Measurements from ENCODE around the gene RAB40C. TPM values are rescaled to one million over a fixed set of nuclear protein-coding genes. Genes with fewer than 3 reads are reported as not detected.
A peak's percentile ranks its signal among the peaks of the same experiment; 100 is the strongest.

Gene RAB40C
- total RNA-seq, 1 experiment from 2014 or later = 13.3 TPM

- no peak for DNase-seq (ENCODE audit: low read depth)
Measured at GRCh38 chr16:574021-574760, 15.7 kb upstream of the RAB40C start.

- DNase-seq (ENCODE audit: low read depth) = no peak
Measured at GRCh38 chr16:575354-576196, 14.3 kb upstream of the RAB40C start.

- no peak for DNase-seq (ENCODE audit: low read depth)
Measured at GRCh38 chr16:576197-576822, 13.6 kb upstream of the RAB40C start.

GRCh38 chr16:576823-577201 is 13.1 kb upstream of the RAB40C start:
- DNase-seq (ENCODE audit: low read depth) = no peak

GRCh38 chr16:577796-578195 is 12.1 kb upstream of the RAB40C start:
- no peak for DNase-seq (ENCODE audit: low read depth)

GRCh38 chr16:578232-578869 is 11.5 kb upstream of the RAB40C start:
- no peak for DNase-seq (ENCODE audit: low read depth)

GRCh38 chr16:578870-579405 is 10.9 kb upstream of the RAB40C start:
- no peak for DNase-seq (ENCODE audit: low read depth)

GRCh38 chr16:580141-580945 is 9.5 kb upstream of the RAB40C start:
- no peak for DNase-seq (ENCODE audit: low read depth)

- DNase-seq (ENCODE audit: low read depth) = no peak
Measured at GRCh38 chr16:580946-581498, 8.8 kb upstream of the RAB40C start.

GRCh38 chr16:582218-582613 is 7.7 kb upstream of the RAB40C start:
- no peak for DNase-seq (ENCODE audit: low read depth)

- DNase-seq (ENCODE audit: low read depth) = no peak
Measured at GRCh38 chr16:582614-583331, 7.1 kb upstream of the RAB40C start.

- DNase-seq (ENCODE audit: low read depth) = no peak
Measured at GRCh38 chr16:583470-583814, 6.4 kb upstream of the RAB40C start.

GRCh38 chr16:583815-584591 is 5.9 kb upstream of the RAB40C start:
- no peak for DNase-seq (ENCODE audit: low read depth)

- DNase-seq (ENCODE audit: low read depth) = no peak
Measured at GRCh38 chr16:585351-585750, 4.5 kb upstream of the RAB40C start.

- peak; percentile 37 for DNase-seq (ENCODE audit: low read depth)
Measured at GRCh38 chr16:586047-586644, 3.7 kb upstream of the RAB40C start.

GRCh38 chr16:586645-587590 is 2.9 kb upstream of the RAB40C start:
- DNase-seq (ENCODE audit: low read depth) = no peak

GRCh38 chr16:588639-588888 is 1.3 kb upstream of the RAB40C start:
- DNase-seq (ENCODE audit: low read depth) = peak; percentile 51
